ENCODE data around the gene SNAP91.

- TF ChIP-seq CTCF (IDR thresholded peaks at IDR 0.05) (no peak), POLR2A (IDR thresholded peaks at IDR 0.05) (no peak), POLR2AphosphoS5 (IDR thresholded peaks at IDR 0.05) (no peak)
Observed at GRCh38 chr6:83505356-83505755, 203.5 kb downstream of the SNAP91 start.

Measured in suprapubic skin (tissue), 4 donors.